Activated naive CD4-positive, alpha-beta T cell treated with anti-CD3 and anti-CD28 coated beads, Interleukin-2, amount 50 U/mL, for 24 hours (primary cell): ENCODE data around the gene NUDT3.
"Not testable (repeated sequence)": the region's sequence is repeated elsewhere in the genome, so short reads cannot be mapped to it uniquely, and the experiment has no call there.

Source experiments
- H3K27ac Mint-ChIP-seq: one replicate; pipeline ENCODE4 v1.8.0; 2021; ENCODE audit warnings: mild to moderate bottlenecking, mixed read lengths
- H3K27me3 Mint-ChIP-seq: one replicate; pipeline ENCODE4 v1.8.0; 2021; ENCODE audit warnings: mixed read lengths
- H3K36me3 Mint-ChIP-seq: one replicate; pipeline ENCODE4 v1.8.0; 2021; ENCODE audit warnings: mixed read lengths
- H3K4me1 Mint-ChIP-seq: one replicate; pipeline ENCODE4 v1.8.0; 2021; ENCODE audit warnings: mixed read lengths
- H3K4me3 Mint-ChIP-seq: one replicate; pipeline ENCODE4 v1.8.0; 2021; ENCODE audit warnings: mild to moderate bottlenecking, mixed read lengths
- H3K9me3 Mint-ChIP-seq: one replicate; pipeline ENCODE4 v1.8.0; 2021; ENCODE audit warnings: mixed read lengths

NUDT3 gene

GRCh38 chr6:34343806-34344205 is 48.7 kb downstream of the NUDT3 start:
- Mint-ChIP-seq H3K27ac (no peak overlapping the region), H3K4me1 (peaks cover 43% of the 10 kb centered on the region), H3K9me3 (no peaks in the 10 kb centered on the region)

GRCh38 chr6:34342247-34342646 is 50.2 kb downstream of the NUDT3 start:
- no peaks in the 10 kb centered on the region for H3K9me3 Mint-ChIP-seq
- H3K36me3 Mint-ChIP-seq: peaks cover 13% of the 10 kb centered on the region
- H3K27ac Mint-ChIP-seq: no peak overlapping the region
- H3K27me3 Mint-ChIP-seq: no peaks in the 10 kb centered on the region
- H3K4me1 Mint-ChIP-seq: peaks cover 55% of the 10 kb centered on the region
- H3K4me3 Mint-ChIP-seq: no peak overlapping the region

More at GRCh38 chr6:34343806-34344205, 48.7 kb downstream of the NUDT3 start:
- H3K27me3 Mint-ChIP-seq: no peaks in the 10 kb centered on the region
- peaks cover 13% of the 10 kb centered on the region for H3K36me3 Mint-ChIP-seq
- H3K4me3 Mint-ChIP-seq: no peak overlapping the region

DNA sequence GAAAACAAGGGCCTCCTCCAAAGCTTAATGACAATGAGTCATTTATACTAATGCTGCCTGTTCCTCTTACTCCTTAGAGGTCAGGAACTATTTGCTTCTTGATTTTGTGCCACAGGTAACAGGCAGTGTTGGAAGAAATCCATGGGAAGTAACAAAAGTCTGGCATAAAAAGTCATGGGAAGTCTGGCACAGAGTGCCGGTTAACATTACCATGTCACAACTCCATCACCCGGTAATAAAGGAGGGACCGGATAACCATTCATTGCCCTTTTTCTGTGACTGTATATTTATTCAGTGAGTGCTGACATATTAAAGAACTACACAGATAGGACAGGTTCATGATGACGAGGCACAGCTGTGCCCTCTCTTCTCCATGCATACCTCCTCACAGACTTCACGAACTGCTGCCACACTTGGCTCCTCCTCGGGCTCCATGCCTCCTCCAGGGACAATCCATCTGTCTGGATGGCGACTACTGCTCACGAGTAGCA is 50.9 kb downstream of the NUDT3 start:
- H3K4me3 Mint-ChIP-seq: no peak overlapping the region
- H3K9me3 Mint-ChIP-seq: no peaks in the 10 kb centered on the region
- H3K27me3 Mint-ChIP-seq: no peaks in the 10 kb centered on the region
- H3K36me3 Mint-ChIP-seq: peaks cover 13% of the 10 kb centered on the region
- no peak overlapping the region for H3K27ac Mint-ChIP-seq
- H3K4me1 Mint-ChIP-seq: peaks cover 55% of the 10 kb centered on the region

DNA sequence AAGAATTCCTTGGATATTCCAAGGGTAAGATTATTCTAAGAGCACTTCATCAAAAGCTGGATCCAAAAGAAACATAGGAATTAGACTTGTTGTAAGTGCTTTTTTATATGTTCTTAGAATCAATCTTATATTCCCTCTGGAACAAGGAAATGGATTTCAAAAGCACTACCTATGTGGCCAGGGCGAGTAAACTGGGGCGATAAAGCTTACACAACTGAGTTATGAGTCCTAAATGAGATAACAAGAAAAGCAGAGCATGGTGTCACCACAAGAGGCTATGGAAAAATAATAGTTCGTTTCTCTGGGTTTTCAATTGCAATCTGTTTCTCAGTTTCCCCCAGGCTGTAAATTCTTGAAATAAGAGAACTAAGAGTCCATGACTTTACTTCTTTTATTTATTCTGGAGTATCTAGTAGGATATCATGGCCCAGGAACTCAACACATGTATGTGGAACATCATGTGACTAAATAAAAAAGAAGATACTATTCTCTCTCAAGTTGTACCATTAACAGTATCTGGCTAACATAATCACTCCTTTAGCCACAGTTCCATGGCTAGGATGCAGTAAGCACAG is 51.5 kb downstream of the NUDT3 start:
- Mint-ChIP-seq H3K4me1 (peaks cover 51% of the 10 kb centered on the region), H3K36me3 (peaks cover 10% of the 10 kb centered on the region), H3K9me3 (no peaks in the 10 kb centered on the region), H3K27me3 (no peaks in the 10 kb centered on the region), H3K4me3 (no peak overlapping the region), H3K27ac (no peak overlapping the region)

GRCh38 chr6:34340394-34340793 is 52.1 kb downstream of the NUDT3 start:
- Mint-ChIP-seq H3K9me3 (no peaks in the 10 kb centered on the region), H3K4me3 (no peak overlapping the region), H3K36me3 (peaks cover 9% of the 10 kb centered on the region), H3K27me3 (no peaks in the 10 kb centered on the region), H3K4me1 (peaks cover 50% of the 10 kb centered on the region), H3K27ac (no peak overlapping the region)

DNA sequence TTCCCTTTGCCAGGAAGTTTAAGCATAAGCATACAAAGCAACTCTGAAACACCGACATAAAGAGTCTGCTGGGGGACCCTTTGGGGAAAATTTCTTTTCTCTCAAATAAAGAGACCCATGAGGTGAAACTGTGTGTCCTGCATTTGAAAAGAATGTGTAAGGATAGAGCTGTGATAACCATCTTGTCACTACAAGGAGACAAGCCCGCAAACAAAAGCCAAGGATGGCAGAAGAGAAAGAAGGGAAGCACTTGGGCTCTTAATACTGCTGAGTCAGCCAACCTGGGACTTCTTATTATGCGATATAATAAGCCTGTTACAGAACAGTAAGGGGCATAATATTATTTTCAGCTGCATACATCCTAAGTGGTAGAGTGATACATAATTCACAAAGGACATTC is 52.5 kb downstream of the NUDT3 start:
- Mint-ChIP-seq H3K27me3 (no peaks in the 10 kb centered on the region), H3K36me3 (peaks cover 9% of the 10 kb centered on the region), H3K4me1 (peaks cover 50% of the 10 kb centered on the region), H3K27ac (no peak overlapping the region), H3K9me3 (no peaks in the 10 kb centered on the region), H3K4me3 (no peak overlapping the region)

DNA sequence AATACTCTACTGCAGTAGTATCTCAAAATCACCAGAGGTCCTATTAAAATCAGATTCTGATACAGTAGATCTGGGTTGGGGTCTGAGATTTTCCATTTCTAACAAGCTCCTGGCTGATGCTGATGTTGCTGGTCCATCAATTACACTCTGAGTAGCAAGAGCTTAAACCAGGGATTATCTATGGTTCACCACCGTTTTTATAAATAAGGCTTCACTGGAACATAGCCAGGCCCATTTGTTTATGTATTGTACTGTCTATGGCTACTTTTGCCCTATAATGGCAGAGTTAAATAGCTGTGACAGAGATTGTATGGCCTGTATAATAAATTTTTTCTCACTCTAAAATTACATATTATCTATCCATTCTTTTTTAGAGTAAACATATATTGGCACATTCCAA is 53.0 kb downstream of the NUDT3 start:
- Mint-ChIP-seq H3K4me1 (peaks cover 49% of the 10 kb centered on the region), H3K9me3 (no peaks in the 10 kb centered on the region), H3K4me3 (no peak overlapping the region), H3K36me3 (peaks cover 9% of the 10 kb centered on the region), H3K27me3 (no peaks in the 10 kb centered on the region), H3K27ac (no peak overlapping the region)

DNA sequence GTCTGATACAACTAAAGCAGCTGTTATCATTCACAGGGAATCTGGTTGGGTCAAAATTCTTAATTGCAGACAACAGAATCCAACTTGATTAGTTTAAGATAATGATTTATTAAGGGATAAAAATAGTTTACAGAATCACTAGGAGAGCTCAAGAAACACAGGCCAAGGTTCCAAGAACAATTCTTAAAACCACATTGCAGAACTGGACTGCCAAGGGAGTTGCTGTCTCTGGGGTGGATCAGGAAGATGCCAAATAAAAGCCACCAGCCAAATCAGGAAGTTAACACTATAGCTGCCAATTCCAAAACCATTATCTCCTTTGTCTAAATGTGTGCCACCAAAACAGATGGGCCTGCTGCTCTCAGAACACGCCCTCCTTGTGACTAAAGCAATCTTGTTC is 53.7 kb downstream of the NUDT3 start:
- H3K4me1 Mint-ChIP-seq: peaks cover 43% of the 10 kb centered on the region

GRCh38 chr6:34338377-34338776 is 54.1 kb downstream of the NUDT3 start:
- Mint-ChIP-seq H3K4me3 (no peak overlapping the region), H3K36me3 (peaks cover 11% of the 10 kb centered on the region), H3K27me3 (no peaks in the 10 kb centered on the region), H3K9me3 (no peaks in the 10 kb centered on the region), H3K4me1 (peaks cover 39% of the 10 kb centered on the region), H3K27ac (no peak overlapping the region)

More for the DNA sequence above, 53.7 kb downstream of the NUDT3 start:
- Mint-ChIP-seq H3K4me3 (no peak overlapping the region), H3K27ac (no peak overlapping the region), H3K27me3 (no peaks in the 10 kb centered on the region), H3K9me3 (no peaks in the 10 kb centered on the region), H3K36me3 (peaks cover 9% of the 10 kb centered on the region)

GRCh38 chr6:34334796-34335416 is 57.6 kb downstream of the NUDT3 start:
- H3K4me1 Mint-ChIP-seq: peaks cover 28% of the 10 kb centered on the region
- peak overlapping the region; percentile 4 for H3K27ac Mint-ChIP-seq
- no peaks in the 10 kb centered on the region for H3K27me3 Mint-ChIP-seq
- H3K9me3 Mint-ChIP-seq: no peaks in the 10 kb centered on the region
- H3K36me3 Mint-ChIP-seq: peaks cover 6% of the 10 kb centered on the region
- no peak overlapping the region for H3K4me3 Mint-ChIP-seq

DNA sequence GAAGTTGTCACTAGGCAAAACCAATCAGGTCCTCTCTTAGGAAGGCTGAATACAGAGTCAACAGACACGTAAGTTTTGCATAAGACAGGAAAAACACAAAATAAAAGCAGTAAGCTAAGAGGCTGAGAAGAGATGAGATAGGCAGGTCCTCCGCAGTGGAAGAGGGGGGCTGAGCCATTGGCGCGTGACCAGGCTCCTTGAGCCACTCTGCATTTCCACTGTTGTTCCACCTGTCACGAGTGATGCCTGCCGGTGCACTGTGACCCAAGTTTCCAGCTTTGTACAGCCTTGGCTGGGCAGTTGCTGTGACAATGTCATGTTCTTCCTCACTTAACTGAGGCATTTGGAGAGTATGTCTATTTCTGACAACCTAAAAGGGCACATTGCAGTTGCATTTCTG is 58.6 kb downstream of the NUDT3 start:
- Mint-ChIP-seq H3K36me3 (peaks cover 5% of the 10 kb centered on the region), H3K4me1 (peaks cover 23% of the 10 kb centered on the region), H3K9me3 (no peaks in the 10 kb centered on the region), H3K4me3 (no peak overlapping the region), H3K27me3 (no peaks in the 10 kb centered on the region), H3K27ac (peak overlapping the region; percentile 26)

DNA sequence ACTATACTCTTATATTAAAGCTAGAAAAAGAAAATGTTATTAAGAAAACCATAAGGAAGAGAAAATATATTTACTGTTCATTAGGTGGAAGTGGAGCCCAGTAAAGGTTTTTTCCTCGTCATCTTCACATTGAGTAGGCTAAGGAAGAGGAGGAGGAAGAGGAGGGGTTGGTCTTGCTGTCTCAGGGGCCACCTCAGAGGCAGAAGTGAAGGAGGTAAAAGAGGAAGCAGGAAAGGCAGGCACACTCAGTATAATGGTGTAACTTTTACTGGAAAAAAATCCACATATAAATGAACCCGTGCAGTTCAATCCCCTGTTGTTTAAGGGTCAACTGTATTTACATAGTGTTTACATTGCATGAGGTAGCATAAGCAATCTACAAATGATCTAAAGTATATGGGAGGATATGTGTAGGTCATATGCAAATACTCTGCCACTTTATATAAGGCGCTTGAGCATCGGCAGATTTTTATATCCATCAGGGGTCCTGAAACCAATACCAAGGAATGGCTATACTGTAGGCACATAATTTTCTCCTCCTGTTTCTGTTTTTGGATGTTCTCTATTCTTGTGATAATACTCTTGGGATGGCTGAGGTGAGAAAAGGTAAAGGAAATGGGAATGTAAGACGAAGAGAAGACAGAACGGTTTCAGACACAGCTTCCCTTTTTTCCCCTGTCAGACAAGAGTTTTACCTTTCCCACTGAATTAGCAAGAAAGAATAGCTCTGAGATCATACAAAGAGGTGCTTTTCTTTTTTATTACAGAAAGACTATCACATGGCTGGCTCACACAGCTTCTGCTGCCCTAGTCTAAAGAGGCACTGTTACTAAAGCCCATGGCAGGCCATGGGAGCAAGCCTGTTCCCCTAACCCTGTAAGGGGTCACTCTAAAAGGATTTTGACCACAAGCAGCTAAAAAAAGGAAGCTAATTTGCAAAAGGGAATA is 59.9 kb downstream of the NUDT3 start:
- no peak overlapping the region for H3K27ac Mint-ChIP-seq
- H3K9me3 Mint-ChIP-seq: no peaks in the 10 kb centered on the region
- no peak overlapping the region for H3K4me3 Mint-ChIP-seq
- peaks cover 5% of the 10 kb centered on the region for H3K36me3 Mint-ChIP-seq
- H3K4me1 Mint-ChIP-seq: peaks cover 18% of the 10 kb centered on the region
- no peaks in the 10 kb centered on the region for H3K27me3 Mint-ChIP-seq

- no peaks in the 10 kb centered on the region for H3K27me3 Mint-ChIP-seq
- peaks cover 11% of the 10 kb centered on the region for H3K4me1 Mint-ChIP-seq
- H3K4me3 Mint-ChIP-seq: no peak overlapping the region
- H3K36me3 Mint-ChIP-seq: peaks cover 6% of the 10 kb centered on the region
- H3K27ac Mint-ChIP-seq: no peak overlapping the region
- no peaks in the 10 kb centered on the region for H3K9me3 Mint-ChIP-seq
Measured at GRCh38 chr6:34331371-34332050, 61.0 kb downstream of the NUDT3 start.

- not testable (repeated sequence) for H3K27me3 Mint-ChIP-seq
Measured at GRCh38 chr6:34329814-34330213, 62.7 kb downstream of the NUDT3 start.

GRCh38 chr6:34328969-34329368 is 63.5 kb downstream of the NUDT3 start:
- Mint-ChIP-seq H3K9me3 (no peaks in the 10 kb centered on the region), H3K27me3 (no peaks in the 10 kb centered on the region), H3K36me3 (peaks cover 6% of the 10 kb centered on the region), H3K4me3 (no peak overlapping the region), H3K27ac (no peak overlapping the region), H3K4me1 (peaks cover 11% of the 10 kb centered on the region)

More at GRCh38 chr6:34329814-34330213, 62.7 kb downstream of the NUDT3 start:
- H3K27ac Mint-ChIP-seq, H3K36me3 Mint-ChIP-seq, H3K9me3 Mint-ChIP-seq, H3K4me3 Mint-ChIP-seq: not testable (repeated sequence)
- H3K4me1 Mint-ChIP-seq: peaks cover 11% of the 10 kb centered on the region
